ENCODE results near the gene AGMO.

AGMO gene

GRCh38 chr7:15417341-15417988 is 144.3 kb downstream of the AGMO start:
- H3K27ac ChIP-seq = no peak overlapping the region
- TF ChIP-seq CTCF (conservative IDR thresholded peaks at IDR 0.05) = no peak

- H3K27ac ChIP-seq = no peak overlapping the region
- no peak for TF ChIP-seq CTCF (conservative IDR thresholded peaks at IDR 0.05)
Measured at GRCh38 chr7:15411019-15411418, 150.8 kb downstream of the AGMO start.

GRCh38 chr7:15407910-15408309 is 153.9 kb downstream of the AGMO start:
- no peak for TF ChIP-seq CTCF (conservative IDR thresholded peaks at IDR 0.05)

GRCh38 chr7:15403751-15404150 is 158.1 kb downstream of the AGMO start:
- H3K27ac ChIP-seq = no peak overlapping the region
- no peak for TF ChIP-seq CTCF (conservative IDR thresholded peaks at IDR 0.05)

More at GRCh38 chr7:15407910-15408309, 153.9 kb downstream of the AGMO start:
- no peak overlapping the region for H3K27ac ChIP-seq

GRCh38 chr7:15403315-15403714 is 158.5 kb downstream of the AGMO start:
- no peak for TF ChIP-seq CTCF (conservative IDR thresholded peaks at IDR 0.05)
- H3K27ac ChIP-seq = no peak overlapping the region

- H3K27ac ChIP-seq = no peak overlapping the region
- no peak for TF ChIP-seq CTCF (conservative IDR thresholded peaks at IDR 0.05)
Measured at GRCh38 chr7:15402436-15403136, 159.2 kb downstream of the AGMO start.

GRCh38 chr7:15400440-15400839 is 161.4 kb downstream of the AGMO start:
- no peak overlapping the region for H3K27ac ChIP-seq
- TF ChIP-seq CTCF (conservative IDR thresholded peaks at IDR 0.05) = no peak

Data from VCaP (cell line).